HG02885 (cell line): ENCODE measurements around the gene SLC6A2.
"Not testable (repeated sequence)": the region's sequence is repeated elsewhere in the genome, so short reads cannot be mapped to it uniquely, and the experiment has no call there.

Source experiments
- ATAC-seq: cut with Tn5 transposase; IDR thresholded peaks from one replicate; pipeline ENCODE4 v1.9.1; 2021; ENCODE audit warnings: mild to moderate bottlenecking; ENCODE audit not compliant: unreplicated experiment, poor library complexity

Gene SLC6A2

GRCh38 chr16:55655897-55656681 is at the start of gene SLC6A2:
TSS of gene SLC6A2 (plus strand) at chr16:55655988. CDS start at chr16:55656695, 707 bp downstream.
- no peak for ATAC-seq

GRCh38 chr16:55613613-55614335 is 42.0 kb upstream of the SLC6A2 start:
- ATAC-seq, result no peak

- ATAC-seq, result no peak
These were observed 40.7 kb upstream of the SLC6A2 start for GRCh38 chr16:55615071-55615470.

- not testable (repeated sequence) for ATAC-seq
These were observed 40.1 kb upstream of the SLC6A2 start for GRCh38 chr16:55615670-55616069.

GRCh38 chr16:55621771-55622170 is 34.0 kb upstream of the SLC6A2 start:
- ATAC-seq, result no peak

- ATAC-seq, result no peak
These were observed 33.5 kb upstream of the SLC6A2 start for GRCh38 chr16:55622272-55622671.

- ATAC-seq, result no peak
These were observed 32.7 kb upstream of the SLC6A2 start for GRCh38 chr16:55622930-55623561.

- ATAC-seq, result no peak
These were observed 32.1 kb upstream of the SLC6A2 start for GRCh38 chr16:55623640-55624039.

- no peak for ATAC-seq
These were observed 31.1 kb upstream of the SLC6A2 start for GRCh38 chr16:55624696-55625095.

GRCh38 chr16:55625843-55626242 is 29.9 kb upstream of the SLC6A2 start:
- ATAC-seq, result no peak

- ATAC-seq, result no peak
These were observed 27.4 kb upstream of the SLC6A2 start for GRCh38 chr16:55628306-55628968.

GRCh38 chr16:55630774-55631173 is 25.0 kb upstream of the SLC6A2 start:
- ATAC-seq, result no peak

GRCh38 chr16:55632259-55632658 is 23.5 kb upstream of the SLC6A2 start:
- no peak for ATAC-seq

GRCh38 chr16:55634193-55634592 is 21.6 kb upstream of the SLC6A2 start:
- ATAC-seq, result no peak

GRCh38 chr16:55638256-55638655 is 17.5 kb upstream of the SLC6A2 start:
- ATAC-seq, result no peak

- ATAC-seq, result no peak
These were observed 15.0 kb upstream of the SLC6A2 start for GRCh38 chr16:55640701-55641327.

- ATAC-seq, result no peak
These were observed 14.2 kb upstream of the SLC6A2 start for GRCh38 chr16:55641430-55642056.

- no peak for ATAC-seq
These were observed 13.2 kb upstream of the SLC6A2 start for GRCh38 chr16:55642611-55643010.

GRCh38 chr16:55643161-55643970 is 12.4 kb upstream of the SLC6A2 start:
- no peak for ATAC-seq
